G401.6 (cell line): ENCODE data around the gene ARHGEF25.
"Not testable (repeated sequence)": the region's sequence is repeated elsewhere in the genome, so short reads cannot be mapped to it uniquely, and the experiment has no call there.

ENCODE experiments used
- FAIRE-seq: peaks from 2 replicates; lab custom pipeline; 2012; peaks lifted over from hg19 to GRCh38; lab: Jason Lieb, UNC

The ARHGEF25 gene

DNA sequence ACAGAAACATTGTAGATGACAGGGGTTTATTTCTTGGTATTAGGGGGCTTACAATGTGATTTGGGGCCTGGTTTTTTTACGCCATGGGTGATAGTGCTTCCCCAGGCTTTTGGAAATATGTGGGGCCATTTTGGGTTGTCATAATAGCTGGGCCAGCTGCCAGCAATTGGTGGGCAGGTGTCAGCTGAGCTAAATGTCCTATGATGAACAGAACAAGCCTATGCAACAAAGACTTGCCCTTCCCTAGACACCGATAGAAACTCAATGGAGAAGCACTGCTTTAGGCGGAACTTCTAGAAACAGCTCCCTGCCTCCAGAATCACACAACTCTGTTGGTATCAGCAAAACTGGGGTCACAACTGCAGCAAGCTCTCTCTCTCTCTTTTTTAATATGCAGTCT lies 26.9 kb downstream of the ARHGEF25 start:
- no peak for FAIRE-seq

DNA sequence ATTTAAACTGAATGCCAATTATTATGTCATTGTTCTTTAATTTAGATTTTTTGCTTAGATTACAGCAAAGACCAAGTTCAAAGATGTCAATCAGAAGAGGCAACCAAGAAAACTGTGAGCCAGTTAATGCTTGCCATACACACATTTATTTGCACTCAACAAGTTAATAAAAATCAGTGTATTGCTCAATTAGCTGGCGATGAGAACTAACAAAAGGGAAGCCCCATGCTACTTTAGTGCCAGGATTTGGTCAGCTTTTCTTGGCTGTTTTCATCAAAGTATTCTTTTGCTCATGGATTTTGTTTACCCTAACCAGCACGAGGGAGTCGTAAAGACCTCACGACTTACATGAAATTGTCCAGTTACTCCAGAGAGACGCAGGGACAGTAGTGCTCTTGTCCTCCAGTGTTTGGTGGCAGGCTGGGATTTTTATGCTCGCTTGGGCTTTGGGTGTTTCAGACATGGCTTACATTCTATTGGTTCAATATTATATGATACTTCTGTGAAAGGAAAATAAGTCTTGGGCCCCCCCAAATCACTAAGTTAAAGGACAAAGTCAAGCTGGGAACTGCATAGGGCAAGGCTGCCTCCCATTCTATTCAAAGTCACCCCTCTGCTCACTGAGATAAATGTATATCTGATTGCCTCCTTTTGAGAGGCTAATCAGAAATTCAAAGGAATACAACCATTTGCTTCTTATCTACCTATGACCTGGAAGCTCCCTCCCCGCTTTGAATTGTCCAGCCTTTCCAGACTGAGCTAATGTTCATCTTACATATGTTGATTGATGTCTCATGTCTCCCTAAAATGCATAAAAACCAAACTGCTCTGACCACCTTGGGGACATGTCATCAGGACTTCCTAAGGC lies 29.2 kb downstream of the ARHGEF25 start:
- FAIRE-seq, result no peak

- FAIRE-seq, result no peak
These were observed 30.6 kb downstream of the ARHGEF25 start for GRCh38 chr12:57641699-57642442.

GRCh38 chr12:57645990-57646658 lies 34.9 kb downstream of the ARHGEF25 start:
- not testable (repeated sequence) for FAIRE-seq

- FAIRE-seq, result not testable (repeated sequence)
These were observed 35.4 kb downstream of the ARHGEF25 start for GRCh38 chr12:57646659-57647049.

- FAIRE-seq, result no peak
These were observed 42.8 kb downstream of the ARHGEF25 start for GRCh38 chr12:57654042-57654441.

GRCh38 chr12:57655541-57656240 lies 44.5 kb downstream of the ARHGEF25 start:
- no peak for FAIRE-seq

DNA sequence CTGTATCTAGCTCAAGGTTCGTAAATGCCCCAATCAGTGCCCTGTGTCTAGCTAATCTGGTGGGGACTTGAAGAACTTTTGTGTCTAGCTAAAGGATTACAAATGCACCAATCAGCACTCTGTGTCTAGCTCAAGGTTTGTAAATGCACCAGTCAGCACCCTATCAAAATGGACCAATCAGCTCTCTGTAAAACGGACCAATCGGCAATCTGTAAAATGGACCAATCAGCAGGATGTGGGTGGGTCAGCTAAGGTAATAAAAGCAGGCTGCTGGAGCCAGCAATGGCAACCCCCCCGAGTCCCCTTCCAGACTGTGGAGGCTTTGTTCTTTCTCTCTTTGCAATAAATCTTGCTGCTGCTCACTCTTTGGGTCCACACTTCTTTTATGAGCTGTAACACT lies 45.2 kb downstream of the ARHGEF25 start:
- FAIRE-seq, result not testable (repeated sequence)

DNA sequence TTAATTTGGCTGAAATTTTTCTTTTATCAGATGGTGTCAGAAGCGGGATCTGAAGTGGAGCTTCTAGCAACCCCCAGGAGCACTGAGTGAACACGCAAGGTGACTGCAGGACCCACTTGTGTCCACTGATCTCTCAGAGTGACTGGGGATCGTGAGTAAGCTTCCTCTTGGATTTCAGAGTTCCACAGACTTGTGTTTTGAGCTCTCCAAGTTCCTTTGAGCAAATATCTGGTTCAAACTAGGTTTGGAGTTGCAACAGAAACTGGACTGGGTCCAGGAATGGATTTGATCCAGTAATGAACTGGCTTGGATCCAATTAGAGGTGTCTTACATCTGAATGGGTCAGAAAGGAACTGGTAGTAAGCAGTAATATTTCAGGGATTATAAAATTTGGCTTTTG lies 46.5 kb downstream of the ARHGEF25 start:
- FAIRE-seq, result no peak

DNA sequence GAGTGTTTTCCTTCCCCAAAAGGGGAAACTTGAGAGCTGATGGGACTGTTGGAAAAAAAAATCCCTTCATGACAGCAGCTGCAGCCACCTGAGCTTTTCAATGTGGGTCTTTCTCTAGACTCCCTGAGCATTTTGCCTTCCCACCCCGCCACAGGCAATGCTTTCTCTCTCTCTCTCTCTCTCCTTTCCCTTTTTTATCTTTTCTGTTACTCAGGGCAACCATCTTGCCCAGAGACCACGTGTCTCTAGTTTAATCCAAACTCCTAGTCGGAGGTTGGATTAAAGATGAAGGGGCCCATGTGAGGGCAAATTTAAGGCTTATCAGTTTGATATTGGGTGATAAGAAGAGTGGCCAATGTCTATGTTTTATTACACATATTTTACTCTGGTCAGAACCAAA lies 47.7 kb downstream of the ARHGEF25 start:
- no peak for FAIRE-seq

DNA sequence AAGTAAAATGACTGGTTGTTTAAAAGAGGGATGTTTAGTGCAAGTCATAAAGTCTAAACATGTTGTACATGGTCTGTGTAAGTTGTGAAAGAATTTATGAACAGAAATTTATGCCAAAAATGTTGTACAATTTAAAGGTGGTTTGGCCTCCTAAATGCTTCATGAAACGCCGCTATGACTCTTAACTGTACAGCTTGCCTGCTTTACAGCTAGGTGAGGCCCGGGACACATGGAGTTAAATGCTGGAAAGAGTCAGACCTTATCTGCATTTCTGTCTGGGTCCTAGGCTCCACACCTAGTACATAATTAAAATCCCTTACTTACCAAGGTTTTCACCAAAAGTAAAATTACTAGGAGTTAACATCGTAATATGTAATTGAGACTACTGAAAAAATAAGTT lies 50.1 kb downstream of the ARHGEF25 start:
- FAIRE-seq, result no peak

- not testable (repeated sequence) for FAIRE-seq
These were observed 54.0 kb downstream of the ARHGEF25 start for GRCh38 chr12:57665066-57665820.
